ENCODE results near the gene USP19.

USP19 gene

DNA sequence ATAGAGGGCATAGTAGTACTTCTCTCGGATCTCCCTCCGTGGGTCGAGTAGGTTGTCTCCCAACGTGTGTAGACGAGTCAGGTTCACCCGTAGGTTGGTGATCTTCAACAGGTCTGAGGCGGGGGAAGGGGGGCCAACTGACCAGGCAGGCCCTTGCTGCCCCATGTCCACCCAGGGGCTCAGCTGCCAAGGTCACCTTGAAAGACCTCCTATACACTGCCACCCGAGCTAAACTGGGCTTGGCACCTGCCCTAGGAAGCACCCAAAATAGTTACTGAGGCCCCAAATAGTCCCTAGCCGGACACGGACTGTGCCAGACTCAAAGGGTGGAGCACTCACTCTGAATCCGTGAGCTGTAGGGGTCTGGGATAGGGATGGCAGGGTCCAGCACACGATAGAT is 10.4 kb upstream of the USP19 start:
- TF ChIP-seq Cebpa-rat (IDR thresholded peaks at IDR 0.05), result no peak
- Histone ChIP-seq H3K4me1 (peaks cover 0 to 10% (median 2%) of the 10 kb centered on the region in 10 experiments; a peak in 5 of 20 replicates), H3K4me3 (no peak overlapping the region), H3K27ac (no peak overlapping the region), H3K9ac (no peak overlapping the region), H3K27me3 (no peaks in the 10 kb centered on the region), H3K36me3 (no peaks in the 10 kb centered on the region), H3K9me3 (replicated peaks in 1 of 11) (no peaks in the 10 kb centered on the region), H4K20me1 (no peaks in the 10 kb centered on the region), H3K4me2 (no peak overlapping the region)

DNA sequence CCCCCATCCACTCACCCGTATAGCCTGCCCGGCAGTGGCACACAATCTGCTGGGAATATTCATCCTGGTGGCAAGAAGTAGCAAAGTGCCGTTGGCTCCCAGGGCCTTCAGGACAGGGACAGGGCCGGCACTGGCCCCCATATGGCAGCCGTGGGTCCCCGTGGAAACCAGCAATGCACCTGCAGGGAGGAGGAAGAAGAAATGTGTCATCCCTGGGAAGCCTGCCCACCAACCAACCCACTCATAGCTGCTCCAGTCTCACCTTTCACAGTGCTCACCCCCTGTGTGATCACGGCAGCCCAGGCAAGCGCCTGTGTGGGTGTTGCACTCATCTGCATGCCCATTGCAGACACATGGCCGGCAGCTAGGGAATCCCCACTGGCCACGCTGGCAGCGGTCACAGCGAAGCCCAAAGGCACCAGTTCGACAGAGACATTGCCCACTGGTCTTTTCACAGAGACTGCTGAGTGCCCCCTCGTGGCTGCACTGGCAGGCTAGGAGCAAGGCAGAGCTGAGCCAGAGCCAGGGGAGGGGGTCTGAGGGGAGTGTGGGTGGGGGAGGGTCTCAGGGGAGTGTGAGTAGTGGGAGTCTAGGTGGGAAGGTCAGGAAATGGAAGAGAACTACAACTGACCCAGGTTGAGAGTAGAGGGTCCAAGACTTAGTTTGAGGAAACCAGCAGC is 4.5 kb upstream of the USP19 start:
- no peaks in the 10 kb centered on the region for H3K9me3 ChIP-seq (replicated peaks in 1 of 11)
- H3K27ac ChIP-seq, result no peak overlapping the region
- TF ChIP-seq Cebpa-rat (IDR thresholded peaks at IDR 0.05), result no peak
- no peaks in the 10 kb centered on the region for H3K27me3 ChIP-seq
- H4K20me1 ChIP-seq, result no peaks in the 10 kb centered on the region
- peaks cover 0 to 16% (median 6%) of the 10 kb centered on the region in 10 experiments; a peak in 14 of 20 replicates for H3K4me1 ChIP-seq
- H3K9ac ChIP-seq, result no peak overlapping the region
- no peaks in the 10 kb centered on the region for H3K36me3 ChIP-seq
- H3K4me2 ChIP-seq, result no peak overlapping the region
- H3K4me3 ChIP-seq, result no peak overlapping the region

DNA sequence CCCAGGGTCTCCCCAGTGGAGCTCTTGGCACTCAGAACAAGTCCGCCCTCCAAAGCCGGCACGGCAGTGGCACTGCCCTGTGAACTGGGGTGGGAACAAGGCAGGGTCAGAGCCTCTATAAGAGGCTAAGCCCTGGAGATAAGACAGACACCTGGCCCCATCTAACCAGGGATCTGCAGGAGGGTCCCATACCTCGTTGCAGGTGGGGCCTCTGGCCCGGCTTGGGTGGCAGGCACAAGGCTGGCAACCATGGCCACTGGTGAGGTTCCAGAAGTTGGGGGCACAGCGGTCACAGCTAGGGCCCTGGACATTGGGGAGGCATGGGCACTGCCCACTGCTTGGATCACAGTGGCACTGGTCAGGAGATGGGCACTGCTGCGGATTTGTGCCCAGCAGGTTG is 3.6 kb upstream of the USP19 start:
- no peak for TF ChIP-seq Cebpa-rat (IDR thresholded peaks at IDR 0.05)
- Histone ChIP-seq H3K36me3 (peaks cover 0 to 4% (median 0%) of the 10 kb centered on the region in 11 experiments; a peak in 4 of 22 replicates), H3K27me3 (no peaks in the 10 kb centered on the region), H4K20me1 (no peaks in the 10 kb centered on the region; a peak in 1 of 22 replicates), H3K27ac (no peak overlapping the region), H3K4me3 (no peak overlapping the region), H3K4me2 (no peak overlapping the region), H3K9me3 (replicated peaks in 1 of 11) (no peaks in the 10 kb centered on the region), H3K4me1 (peaks cover 7 to 23% (median 15%) of the 10 kb centered on the region in 10 experiments), H3K9ac (no peak overlapping the region)

DNA sequence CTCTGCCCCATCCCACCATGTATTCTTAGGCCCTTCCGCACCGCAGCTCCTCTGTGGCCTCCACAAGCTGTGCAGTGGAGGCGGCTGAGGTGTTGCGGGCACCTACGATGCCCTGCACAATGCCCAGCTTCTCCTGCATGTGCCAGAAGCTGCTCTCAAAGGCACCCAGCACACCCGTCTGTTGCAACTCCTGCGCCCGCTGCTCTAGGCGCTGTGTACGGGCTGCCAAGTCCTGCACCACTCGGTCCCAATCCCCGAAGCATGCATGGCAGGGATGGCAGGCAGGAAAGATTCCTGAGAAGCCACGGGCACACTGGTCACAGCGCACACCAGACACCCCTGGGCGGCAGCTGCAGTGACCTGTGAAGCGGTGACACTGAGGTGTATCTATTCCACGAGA is 3.1 kb upstream of the USP19 start:
- H3K4me3 ChIP-seq, result no peak overlapping the region
- H3K27ac ChIP-seq, result no peak overlapping the region
- no peak overlapping the region for H3K9ac ChIP-seq
- H3K36me3 ChIP-seq, result peaks cover 3 to 9% (median 5%) of the 10 kb centered on the region in 11 experiments; a peak in 20 of 22 replicates
- H3K27me3 ChIP-seq, result no peaks in the 10 kb centered on the region
- H3K4me2 ChIP-seq, result no peak overlapping the region
- peaks cover 0 to 5% (median 0%) of the 10 kb centered on the region in 11 experiments; a peak in 1 of 22 replicates for H4K20me1 ChIP-seq
- peaks cover 12 to 23% (median 20%) of the 10 kb centered on the region in 10 experiments for H3K4me1 ChIP-seq
- no peak for TF ChIP-seq Cebpa-rat (IDR thresholded peaks at IDR 0.05)
- no peaks in the 10 kb centered on the region for H3K9me3 ChIP-seq (replicated peaks in 1 of 11)

DNA sequence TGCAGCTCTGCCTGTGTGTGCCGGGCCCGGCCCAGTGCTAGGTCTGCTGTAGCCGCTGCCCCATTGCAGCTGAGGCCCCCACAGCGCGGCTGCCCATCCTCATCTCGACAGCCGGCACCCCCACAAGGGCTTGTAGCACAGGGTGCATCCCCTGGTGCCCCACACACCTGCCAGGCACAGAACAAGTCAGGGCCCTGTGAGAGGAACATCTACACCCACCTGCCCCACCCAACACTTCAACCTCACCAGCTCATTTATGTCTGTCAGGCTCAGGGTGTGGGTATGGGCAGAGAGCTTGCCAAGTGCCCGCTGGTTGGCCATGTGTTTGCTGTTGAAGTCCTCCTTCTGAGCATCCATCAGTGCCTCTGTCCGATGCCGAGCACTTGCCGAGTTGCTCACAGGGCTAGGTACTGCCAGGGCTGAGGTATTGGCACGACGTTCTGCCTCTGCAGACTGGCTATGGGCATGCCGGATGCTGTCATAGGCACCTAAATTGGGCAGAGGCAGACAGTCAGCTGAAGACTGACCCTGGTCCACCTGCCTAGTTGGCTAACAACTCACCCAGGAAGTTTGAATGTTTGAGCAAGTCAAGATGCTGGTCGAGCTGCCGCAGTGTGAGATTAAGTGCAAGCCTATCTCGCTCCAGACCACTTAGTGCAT is 2.4 kb upstream of the USP19 start:
- no peak overlapping the region for H3K27ac ChIP-seq
- H3K4me2 ChIP-seq, result no peak overlapping the region
- no peak overlapping the region for H3K4me3 ChIP-seq
- H3K27me3 ChIP-seq, result no peaks in the 10 kb centered on the region
- peaks cover 16 to 24% (median 21%) of the 10 kb centered on the region in 10 experiments for H3K4me1 ChIP-seq
- H4K20me1 ChIP-seq, result peaks cover 0 to 6% (median 0%) of the 10 kb centered on the region in 11 experiments; a peak in 1 of 22 replicates
- no peak overlapping the region for H3K9ac ChIP-seq
- TF ChIP-seq Cebpa-rat (IDR thresholded peaks at IDR 0.05), result no peak
- no peaks in the 10 kb centered on the region for H3K9me3 ChIP-seq (replicated peaks in 1 of 11)
- peaks cover 10 to 15% (median 11%) of the 10 kb centered on the region in 11 experiments for H3K36me3 ChIP-seq

DNA sequence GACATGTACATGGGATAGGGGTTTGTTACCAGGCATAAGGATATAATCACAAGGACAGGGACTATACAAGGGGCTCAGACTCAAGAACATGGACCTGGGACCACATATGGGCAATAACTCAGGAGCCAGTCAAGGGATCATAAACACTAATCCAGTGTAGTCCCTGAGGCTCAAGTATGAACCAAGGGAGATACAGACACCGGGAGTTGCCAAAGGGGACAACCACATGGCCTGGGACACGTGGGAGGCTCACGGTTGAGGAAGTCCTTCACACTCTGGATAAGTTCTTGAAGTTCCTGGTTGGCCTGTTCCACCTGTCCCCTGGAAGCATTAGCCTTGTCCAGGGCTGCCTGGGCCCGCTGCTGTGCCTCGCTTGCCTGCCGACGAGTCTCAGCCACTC is 1.8 kb upstream of the USP19 start:
- Histone ChIP-seq H3K9me3 (replicated peaks in 1 of 11) (no peaks in the 10 kb centered on the region), H3K36me3 (peaks cover 15 to 21% (median 17%) of the 10 kb centered on the region in 11 experiments), H3K4me1 (peaks cover 16 to 24% (median 21%) of the 10 kb centered on the region in 10 experiments), H3K4me3 (no peak overlapping the region), H3K27ac (no peak overlapping the region; a peak in 1 of 22 replicates), H3K27me3 (no peaks in the 10 kb centered on the region), H3K9ac (no peak overlapping the region), H4K20me1 (peaks cover 0 to 6% (median 0%) of the 10 kb centered on the region in 11 experiments; a peak in 2 of 22 replicates), H3K4me2 (no peak overlapping the region)
- no peak for TF ChIP-seq Cebpa-rat (IDR thresholded peaks at IDR 0.05)

DNA sequence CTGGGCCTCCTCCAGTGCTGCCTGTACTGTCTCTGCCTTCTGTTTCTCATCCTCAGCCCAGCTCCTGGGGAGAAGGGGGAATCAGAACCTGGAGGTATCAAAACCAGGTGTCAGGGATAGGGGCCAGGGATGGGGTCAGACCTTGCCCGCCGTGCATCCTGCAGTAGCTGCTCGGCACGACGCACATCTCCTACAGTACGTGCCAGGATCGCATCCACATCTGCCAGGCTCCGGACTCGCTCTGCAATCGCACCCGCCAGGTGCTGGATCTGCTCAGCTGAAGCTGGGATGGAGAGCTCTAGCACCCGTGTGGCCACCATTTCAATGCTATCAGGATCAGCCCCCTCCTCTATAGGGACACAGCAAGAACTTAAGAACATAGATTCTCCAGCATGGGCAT is 1.4 kb upstream of the USP19 start:
- H3K4me2 ChIP-seq, result no peak overlapping the region; a peak in 1 of 22 replicates
- no peak for TF ChIP-seq Cebpa-rat (IDR thresholded peaks at IDR 0.05)

DNA sequence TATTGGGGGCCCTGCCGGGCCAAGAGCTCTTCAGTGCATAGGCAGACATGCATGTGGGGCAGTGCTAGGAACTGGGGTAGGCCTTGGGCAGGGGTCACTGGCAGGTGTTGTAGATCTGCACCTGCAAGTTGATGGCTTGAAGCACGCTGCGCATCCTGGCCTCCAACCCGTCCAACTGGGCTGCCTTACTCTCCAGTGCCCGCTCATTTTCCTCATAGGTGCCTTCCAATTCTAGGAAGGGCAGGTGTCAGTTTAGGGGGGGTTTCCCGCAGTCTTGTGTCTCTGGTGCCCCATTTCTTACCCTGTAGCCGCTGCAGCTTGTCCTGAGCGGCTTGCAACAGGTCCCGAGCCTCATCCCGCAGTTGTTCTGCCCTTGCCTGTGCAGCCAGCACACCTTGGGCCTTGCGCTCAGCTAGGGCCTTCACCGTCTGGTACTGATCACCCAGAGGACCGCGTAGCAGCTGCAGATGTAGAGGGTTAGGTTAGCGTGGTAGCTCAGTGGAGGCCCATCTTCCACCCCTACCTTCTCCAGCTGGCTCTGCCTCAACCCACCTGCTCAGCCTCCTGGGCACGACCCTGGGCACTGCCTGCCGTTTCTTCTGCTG is 611 bp upstream of the USP19 start:
- Histone ChIP-seq H3K4me2 (peak overlapping the region; percentile 95 to 99 (median 98)), H4K20me1 (peaks cover 0 to 16% (median 0%) of the 10 kb centered on the region in 11 experiments; a peak in 7 of 22 replicates), H3K27ac (peak overlapping the region; percentile 90 to 97 (median 97); a peak in 21 of 22 replicates), H3K4me3 (peak overlapping the region; percentile 86 to 99 (median 90)), H3K9me3 (replicated peaks in 1 of 11) (no peaks in the 10 kb centered on the region), H3K4me1 (peaks cover 16 to 24% (median 21%) of the 10 kb centered on the region in 10 experiments), H3K27me3 (no peaks in the 10 kb centered on the region), H3K9ac (peak overlapping the region; percentile 91 to 98 (median 96); a peak in 21 of 22 replicates), H3K36me3 (peaks cover 27 to 33% (median 29%) of the 10 kb centered on the region in 11 experiments)
- no peak for TF ChIP-seq Cebpa-rat (IDR thresholded peaks at IDR 0.05)

More for the DNA sequence above, 1.4 kb upstream of the USP19 start:
- no peaks in the 10 kb centered on the region for H3K27me3 ChIP-seq
- H3K4me3 ChIP-seq, result no peak overlapping the region
- peak overlapping the region in 2 of 11 experiments; percentile 90 to 97; a peak in 2 of 22 replicates for H3K27ac ChIP-seq
- peaks cover 16 to 24% (median 21%) of the 10 kb centered on the region in 10 experiments for H3K4me1 ChIP-seq
- peaks cover 0 to 8% (median 0%) of the 10 kb centered on the region in 11 experiments; a peak in 5 of 22 replicates for H4K20me1 ChIP-seq
- H3K9ac ChIP-seq, result peak overlapping the region in 2 of 11 experiments; percentile 96 to 98; a peak in 3 of 22 replicates
- H3K9me3 ChIP-seq (replicated peaks in 1 of 11), result no peaks in the 10 kb centered on the region
- peaks cover 19 to 25% (median 21%) of the 10 kb centered on the region in 11 experiments for H3K36me3 ChIP-seq

DNA sequence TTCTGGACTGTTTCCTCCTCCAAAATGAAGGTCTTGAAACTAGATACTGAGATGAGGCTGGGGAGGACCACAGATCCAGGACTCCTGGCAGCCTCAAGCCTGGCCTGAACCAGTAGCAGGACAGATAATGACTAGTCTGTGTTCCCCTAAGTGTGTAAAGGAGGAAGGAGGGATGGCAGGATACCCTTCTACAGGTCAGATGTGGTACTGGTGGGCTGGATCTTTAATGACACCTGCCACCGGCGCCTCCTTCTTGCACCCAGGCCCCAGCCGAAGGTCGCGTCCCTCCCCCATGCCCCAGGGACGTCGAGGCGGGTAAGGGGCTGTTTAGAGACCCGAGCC is 556 bp downstream of the USP19 start:
- Histone ChIP-seq H3K4me1 (peaks cover 16 to 24% (median 21%) of the 10 kb centered on the region in 10 experiments), H3K9ac (peak overlapping the region; percentile 91 to 98 (median 96)), H3K27me3 (no peaks in the 10 kb centered on the region), H3K9me3 (replicated peaks in 1 of 11) (no peaks in the 10 kb centered on the region), H3K4me2 (peak overlapping the region; percentile 95 to 99 (median 98)), H3K4me3 (peak overlapping the region; percentile 86 to 99 (median 90)), H4K20me1 (peaks cover 0 to 27% (median under 1%) of the 10 kb centered on the region in 11 experiments; a peak in 8 of 22 replicates), H3K27ac (peak overlapping the region; percentile 90 to 97 (median 97)), H3K36me3 (peaks cover 39 to 45% (median 41%) of the 10 kb centered on the region in 11 experiments)
- no peak for TF ChIP-seq Cebpa-rat (IDR thresholded peaks at IDR 0.05)

Data from BLaER1 treated with 17β-estradiol and CSF1 and Interleukin-3, amounts not matched to agents 10 nM and 100 nM (cell line).